ENCODE results near the gene TEX26.

DNA sequence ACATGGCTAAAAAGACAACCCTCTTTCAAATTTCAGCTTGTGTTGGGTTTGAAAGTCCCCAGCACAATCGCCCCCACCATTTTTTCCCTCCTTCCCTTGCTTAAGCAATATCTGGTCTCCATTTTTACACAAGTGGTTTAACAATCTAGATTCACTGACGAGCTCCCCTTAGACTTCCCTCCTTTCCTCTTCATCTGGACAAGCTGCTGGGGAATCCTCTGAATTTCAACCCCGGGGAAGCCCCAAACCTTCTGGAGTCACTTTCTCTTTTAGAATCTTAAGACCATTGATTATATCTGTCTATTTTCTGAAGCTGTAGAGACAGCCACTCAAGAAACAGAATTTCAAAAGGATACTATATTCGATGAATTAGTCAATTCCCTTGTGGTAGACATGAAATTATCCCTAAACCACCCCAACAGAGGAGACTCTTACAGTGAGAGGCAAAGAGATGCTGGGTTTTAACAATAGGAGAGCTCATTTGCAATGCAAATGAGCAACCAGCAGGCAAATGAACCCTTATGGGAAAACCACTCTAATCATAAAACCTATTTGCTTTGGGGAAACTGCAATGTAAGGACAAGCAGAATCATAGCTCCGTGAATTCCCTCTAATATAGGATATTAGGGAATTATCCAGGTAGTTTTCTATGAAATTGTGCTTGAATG lies 78.9 kb downstream of the TEX26 start:
- TF ChIP-seq, protein P1, sequence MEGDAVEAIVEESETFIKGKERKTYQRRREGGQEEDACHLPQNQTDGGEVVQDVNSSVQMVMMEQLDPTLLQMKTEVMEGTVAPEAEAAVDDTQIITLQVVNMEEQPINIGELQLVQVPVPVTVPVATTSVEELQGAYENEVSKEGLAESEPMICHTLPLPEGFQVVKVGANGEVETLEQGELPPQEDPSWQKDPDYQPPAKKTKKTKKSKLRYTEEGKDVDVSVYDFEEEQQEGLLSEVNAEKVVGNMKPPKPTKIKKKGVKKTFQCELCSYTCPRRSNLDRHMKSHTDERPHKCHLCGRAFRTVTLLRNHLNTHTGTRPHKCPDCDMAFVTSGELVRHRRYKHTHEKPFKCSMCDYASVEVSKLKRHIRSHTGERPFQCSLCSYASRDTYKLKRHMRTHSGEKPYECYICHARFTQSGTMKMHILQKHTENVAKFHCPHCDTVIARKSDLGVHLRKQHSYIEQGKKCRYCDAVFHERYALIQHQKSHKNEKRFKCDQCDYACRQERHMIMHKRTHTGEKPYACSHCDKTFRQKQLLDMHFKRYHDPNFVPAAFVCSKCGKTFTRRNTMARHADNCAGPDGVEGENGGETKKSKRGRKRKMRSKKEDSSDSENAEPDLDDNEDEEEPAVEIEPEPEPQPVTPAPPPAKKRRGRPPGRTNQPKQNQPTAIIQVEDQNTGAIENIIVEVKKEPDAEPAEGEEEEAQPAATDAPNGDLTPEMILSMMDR (tag by site-specific recombination; IDR thresholded peaks at IDR 0.05) = no peak
- TF ChIP-seq MEIS1 (CRISPR knock-in tag; IDR thresholded peaks at IDR 0.05; ENCODE audit: borderline replicate concordance) (no peak), PATZ1 (tag by site-specific recombination; IDR thresholded peaks at IDR 0.05) (no peak)
